ENCODE measurements around the gene UGT2B11. TPM values are rescaled to one million over a fixed set of nuclear protein-coding genes. Genes with fewer than 3 reads are reported as not detected.

UGT2B11 gene
- total RNA-seq, 1 experiment from 2014 or later, result not detected

Other genes with a start within 250 kb of the UGT2B11 start
- gene UGT2B7, start 118.3 kb downstream of the UGT2B11 start, total RNA-seq (2021; ENCODE audit: unreplicated experiment), result not detected
- gene UGT2B28, start 65.7 kb upstream of the UGT2B11 start, total RNA-seq (2021; ENCODE audit: unreplicated experiment), result not detected